ENCODE data around the gene OR9G4. TPM values are rescaled to one million over a fixed set of nuclear protein-coding genes. Genes with fewer than 3 reads are reported as not detected.
A peak's percentile ranks its signal among the peaks of the same experiment; 100 is the strongest.

OR9G4 gene
- total RNA-seq = not detected
- long read RNA-seq = 0 reads

GRCh38 chr11:56748597-56748996, at the start of gene OR9G4:
OR9G4 (minus strand) TSS chr11:56748697; CDS start chr11:56743766, 4,931 bp downstream.
- ATAC-seq = no peak
- Histone ChIP-seq H3K4me3 (no peak within 1 kb of the TSS), H3K36me3 (no peaks in the 10 kb centered on the region), H3K27me3 (ENCODE audit: low read depth) (no peaks in the 10 kb centered on the region), H3K9me3 (no peaks in the 10 kb centered on the region), H3K27ac (no peak within 1 kb of the TSS), H3K4me1 (no peaks in the 10 kb centered on the region)
- TF ChIP-seq CTCF (IDR thresholded peaks at IDR 0.05) = no peak
- DNase-seq = no peak
- intact Hi-C loops (cut with DNase I) = no loop called here

- ATAC-seq = no peak
- H3K27ac ChIP-seq = no peak overlapping the region
- intact Hi-C loops (cut with DNase I) = no loop called here
- no peaks in the 10 kb centered on the region for H3K36me3 ChIP-seq
- H3K27me3 ChIP-seq (ENCODE audit: low read depth) = no peaks in the 10 kb centered on the region
- H3K9me3 ChIP-seq = no peaks in the 10 kb centered on the region
- H3K4me3 ChIP-seq = no peak overlapping the region
- DNase-seq = no peak
- H3K4me1 ChIP-seq = no peaks in the 10 kb centered on the region
- peak; percentile 53 for TF ChIP-seq CTCF (IDR thresholded peaks at IDR 0.05)
Observed at GRCh38 chr11:56783448-56784041, 35.0 kb upstream of the OR9G4 start.

- ATAC-seq = no peak
- no peak overlapping the region for H3K4me3 ChIP-seq
- no peaks in the 10 kb centered on the region for H3K27me3 ChIP-seq (ENCODE audit: low read depth)
- intact Hi-C loops (cut with DNase I) = no loop called here
- no peaks in the 10 kb centered on the region for H3K9me3 ChIP-seq
- no peak for DNase-seq
- no peaks in the 10 kb centered on the region for H3K36me3 ChIP-seq
- TF ChIP-seq CTCF (IDR thresholded peaks at IDR 0.05) = no peak
- no peak overlapping the region for H3K27ac ChIP-seq
- H3K4me1 ChIP-seq = no peaks in the 10 kb centered on the region
Observed at GRCh38 chr11:56782167-56782847, 33.8 kb upstream of the OR9G4 start.

- no peak for DNase-seq
- Histone ChIP-seq H3K36me3 (no peaks in the 10 kb centered on the region), H3K9me3 (no peaks in the 10 kb centered on the region), H3K27me3 (ENCODE audit: low read depth) (no peaks in the 10 kb centered on the region), H3K4me3 (no peak overlapping the region), H3K4me1 (no peaks in the 10 kb centered on the region), H3K27ac (no peak overlapping the region)
- no peak for TF ChIP-seq CTCF (IDR thresholded peaks at IDR 0.05)
- intact Hi-C loops (cut with DNase I) = no loop called here
- no peak for ATAC-seq
Observed at GRCh38 chr11:56776809-56777208, 28.3 kb upstream of the OR9G4 start.

GRCh38 chr11:56764976-56765375, 16.5 kb upstream of the OR9G4 start:
- H3K9me3 ChIP-seq = no peaks in the 10 kb centered on the region
- ATAC-seq (no peak), DNase-seq (no peak)
- no peak overlapping the region for H3K4me3 ChIP-seq
- TF ChIP-seq CTCF (IDR thresholded peaks at IDR 0.05) = no peak
- no peak overlapping the region for H3K27ac ChIP-seq
- H3K4me1 ChIP-seq = no peaks in the 10 kb centered on the region
- H3K27me3 ChIP-seq (ENCODE audit: low read depth) = no peaks in the 10 kb centered on the region
- H3K36me3 ChIP-seq = no peaks in the 10 kb centered on the region
- intact Hi-C loops (cut with DNase I) = no loop called here
